Smooth muscle cell (in vitro differentiated cells): Measurements from ENCODE around the gene AFAP1L2. TPM values are rescaled to one million over a fixed set of nuclear protein-coding genes. Genes with fewer than 3 reads are reported as not detected.

Experiments used
- DNase-seq: peaks from one replicate; lab custom pipeline; 2025; ENCODE audit not compliant: unreplicated experiment; lab: John Stamatoyannopoulos, UW
- H2AFZ ChIP-seq: fragments of 200-600 bp; sonication (generic); 2 replicates; pipeline ENCODE4 v1.6.0; 2016; ENCODE audit warnings: antibody characterized with exemption, low read depth, mild to moderate bottlenecking
- H3F3A ChIP-seq: fragments of 200-600 bp; sonication (generic); 2 replicates; pipeline ENCODE4 v1.6.0; 2017; ENCODE audit warnings: antibody characterized with exemption, low read depth
- H3K27ac ChIP-seq: fragments of 200-600 bp; sonication (generic); 2 replicates; pipeline ENCODE4 v1.5.1; 2016; ENCODE audit warnings: low read depth, mild to moderate bottlenecking
- H3K27me3 ChIP-seq: fragments of 200-600 bp; sonication (generic); 2 replicates; pipeline ENCODE4 v1.6.1; 2016; ENCODE audit warnings: low read depth, mild to moderate bottlenecking
- H3K36me3 ChIP-seq: fragments of 200-600 bp; sonication (generic); 2 replicates; pipeline ENCODE4 v1.5.1; 2016; ENCODE audit warnings: low read depth
- H3K4me1 ChIP-seq: fragments of 200-600 bp; sonication (generic); 2 replicates; pipeline ENCODE4 v1.5.1; 2016; ENCODE audit warnings: low read depth
- H3K4me2 ChIP-seq: fragments of 200-600 bp; sonication (generic); 2 replicates; pipeline ENCODE4 v1.6.0; 2016; ENCODE audit warnings: mild to moderate bottlenecking
- H3K4me3 ChIP-seq: fragments of 200-600 bp; sonication (generic); 2 replicates; pipeline ENCODE4 v1.5.1; 2016; ENCODE audit warnings: mild to moderate bottlenecking
- H3K79me2 ChIP-seq: fragments of 200-600 bp; sonication (generic); 2 replicates; pipeline ENCODE4 v1.6.0; 2016; ENCODE audit warnings: low read depth, mild to moderate bottlenecking
- H3K9ac ChIP-seq: fragments of 200-600 bp; sonication (generic); 2 replicates; pipeline ENCODE4 v1.6.0; 2016; ENCODE audit warnings: low read depth
- H3K9me3 ChIP-seq: fragments of 200-600 bp; sonication (generic); replicated peaks from 2 replicates; pipeline ENCODE4 v1.5.1; 2016; ENCODE audit warnings: low read depth
- H4K20me1 ChIP-seq: fragments of 200-600 bp; sonication (generic); 2 replicates; pipeline ENCODE4 v1.6.0; 2016; ENCODE audit warnings: low read depth
- CTCF ChIP-seq: fragments of 200-600 bp; sonication (generic); IDR thresholded peaks from 2 replicates; pipeline ENCODE4 v1.5.1; 2017; ENCODE audit warnings: borderline replicate concordance, mild to moderate bottlenecking, antibody characterized with exemption; ENCODE audit not compliant: insufficient read depth, poor library complexity, severe bottlenecking
- WGBS: methylation state at CpG from one replicate; pipeline ENCODE4 v1.1.7; 2016; ENCODE audit warnings: low lambda C conversion rate; 5-methylcytosine and 5-hydroxymethylcytosine counted together
- polyA plus RNA-seq: library from polyadenylated mRNA; unstranded; fragments of >200 nt; fragmentation: Nextera tagmentation; extraction: Ambion mirVana; gene quantifications from 2 replicates; pipeline ENCODE4 v1.2.1, GENCODE V29; 2016
- total RNA-seq: library from RNA; depleted of rRNA; stranded (reverse); fragments of >200 nt; gene quantifications from 2 replicates; pipeline ENCODE4 v1.2.3, GENCODE V29; 2014

Gene AFAP1L2
- total and polyA plus RNA-seq, 2 experiments from 2014 or later, result 43.3 to 47.2 TPM

DNA sequence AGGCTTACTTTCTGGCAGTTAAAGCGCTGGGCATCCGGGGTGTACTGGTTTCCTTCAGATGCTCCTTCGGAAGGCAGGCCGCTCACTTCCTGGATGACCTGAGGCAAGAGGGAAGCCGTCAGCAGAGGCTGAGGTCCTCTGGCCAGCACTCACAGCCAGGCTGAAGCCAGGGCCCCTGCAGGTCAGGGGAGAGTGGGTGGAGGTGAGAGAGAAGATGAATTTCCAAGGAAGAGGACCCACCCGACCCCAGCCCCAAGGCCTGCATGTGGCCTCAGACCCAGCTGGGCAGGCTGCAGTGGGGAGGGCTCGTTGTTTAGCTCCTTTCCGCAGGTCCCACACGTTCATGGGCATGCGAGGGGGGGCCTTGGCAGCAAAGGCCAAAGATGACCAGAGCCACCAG is 94.0 kb downstream of the AFAP1L2 start:
- Histone ChIP-seq H3K79me2 (no peaks in the 10 kb centered on the region), H3K36me3 (no peaks in the 10 kb centered on the region), H3K4me3 (no peak overlapping the region), H3K4me1 (no peaks in the 10 kb centered on the region), H3K9me3 (no peaks in the 10 kb centered on the region), H2AFZ (no peak overlapping the region), H4K20me1 (no peaks in the 10 kb centered on the region), H3K9ac (no peak overlapping the region), H3K4me2 (no peak overlapping the region), H3F3A (no peaks in the 10 kb centered on the region), H3K27me3 (no peaks in the 10 kb centered on the region), H3K27ac (no peak overlapping the region)
- no peak for TF ChIP-seq CTCF
- 77% methylated on average over 10 of the region's 10 CpGs for WGBS
- no peak for DNase-seq

- Histone ChIP-seq H4K20me1 (no peaks in the 10 kb centered on the region), H3K4me2 (no peak overlapping the region), H3K27me3 (no peaks in the 10 kb centered on the region), H3K9ac (no peak overlapping the region), H3K9me3 (no peaks in the 10 kb centered on the region), H3K79me2 (no peaks in the 10 kb centered on the region), H3K27ac (peak overlapping the region; percentile 40), H3K36me3 (no peaks in the 10 kb centered on the region), H2AFZ (no peak overlapping the region), H3K4me1 (no peaks in the 10 kb centered on the region), H3K4me3 (no peak overlapping the region), H3F3A (no peaks in the 10 kb centered on the region)
- no peak for DNase-seq
- no peak for TF ChIP-seq CTCF
- WGBS, result 72% methylated on average over 3 of the region's 3 CpGs
These were observed 95.0 kb downstream of the AFAP1L2 start for GRCh38 chr10:114309364-114309651.

GRCh38 chr10:114308531-114309363 is 95.6 kb downstream of the AFAP1L2 start:
- H3K4me3 ChIP-seq, result no peak overlapping the region
- no peaks in the 10 kb centered on the region for H3K9me3 ChIP-seq
- no peak overlapping the region for H3K9ac ChIP-seq
- H3K79me2 ChIP-seq, result no peaks in the 10 kb centered on the region
- no peak for TF ChIP-seq CTCF
- DNase-seq, result no peak
- H3K4me2 ChIP-seq, result peak overlapping the region; percentile 16
- H3K4me1 ChIP-seq, result no peaks in the 10 kb centered on the region
- no peaks in the 10 kb centered on the region for H3F3A ChIP-seq
- 88% methylated on average over 9 of the region's 9 CpGs for WGBS
- no peaks in the 10 kb centered on the region for H4K20me1 ChIP-seq
- no peak overlapping the region for H2AFZ ChIP-seq
- no peaks in the 10 kb centered on the region for H3K36me3 ChIP-seq
- H3K27me3 ChIP-seq, result no peaks in the 10 kb centered on the region
- peak overlapping the region; percentile 40 for H3K27ac ChIP-seq

- DNase-seq, result no peak
- Histone ChIP-seq H3K36me3 (no peaks in the 10 kb centered on the region), H3K27ac (peak overlapping the region; percentile 65), H3K4me3 (no peak overlapping the region), H3K4me2 (no peak overlapping the region), H2AFZ (no peak overlapping the region), H4K20me1 (no peaks in the 10 kb centered on the region), H3K4me1 (no peaks in the 10 kb centered on the region), H3F3A (no peaks in the 10 kb centered on the region), H3K9me3 (no peaks in the 10 kb centered on the region), H3K27me3 (no peaks in the 10 kb centered on the region), H3K79me2 (no peaks in the 10 kb centered on the region), H3K9ac (no peak overlapping the region)
- no peak for TF ChIP-seq CTCF
- WGBS, result 85% methylated on average over 10 of the region's 10 CpGs
These were observed 96.6 kb downstream of the AFAP1L2 start for GRCh38 chr10:114307731-114308130.
